SK-N-SH treated with all-trans-retinoic acid at 6 μM for 48 hours (cell line): ENCODE measurements around the gene UIMC1.

Experiments
- ATAC-seq: fragments of 200-7000 bp; cut with Tn5 transposase; 3 replicates; pipeline ENCODE4 v1.9.1; 2020; ENCODE audit warnings: mild to moderate bottlenecking, moderate library complexity
- ARNTL ChIP-seq: fragments of 450-650 bp; formaldehyde crosslinking; IDR thresholded peaks from 2 replicates; pipeline ENCODE4 v1.5.0; 2020; ENCODE audit warnings: low read depth, mild to moderate bottlenecking, moderate library complexity, borderline replicate concordance
- CREB5 ChIP-seq: fragments of 250-450 bp; sonication (Bioruptor Pico); IDR thresholded peaks from 2 replicates; pipeline ENCODE4 v1.5.1; 2020; ENCODE audit warnings: low read depth, mild to moderate bottlenecking, moderate library complexity
- CSDC2 ChIP-seq: fragments of 250-450 bp; sonication (Bioruptor Pico); IDR thresholded peaks from 2 replicates; pipeline ENCODE4 v1.5.0; 2020; ENCODE audit warnings: mild to moderate bottlenecking, moderate library complexity
- ESRRG ChIP-seq: fragments of 250-450 bp; sonication (Bioruptor Pico); IDR thresholded peaks from 2 replicates; pipeline ENCODE4 v1.6.1; 2021; ENCODE audit warnings: mild to moderate bottlenecking
- GLIS3 ChIP-seq: fragments of 250-450 bp; sonication (Bioruptor Pico); IDR thresholded peaks from 2 replicates; pipeline ENCODE4 v1.5.0; 2020; ENCODE audit warnings: mild to moderate bottlenecking, moderate library complexity
- ISL1 ChIP-seq: fragments of 250-450 bp; sonication (Bioruptor Pico); IDR thresholded peaks from 2 replicates; pipeline ENCODE4 v2.1.2; 2022; ENCODE audit warnings: mild to moderate bottlenecking, moderate library complexity
- RARB ChIP-seq: fragments of 250-450 bp; sonication (Bioruptor Pico); IDR thresholded peaks from 2 replicates; pipeline ENCODE4 v1.8.0; 2021; ENCODE audit warnings: mild to moderate bottlenecking, moderate library complexity
- TCF4 ChIP-seq: fragments of 250-450 bp; sonication (Bioruptor Pico); IDR thresholded peaks from 2 replicates; pipeline ENCODE4 v1.8.0; 2021; ENCODE audit warnings: mild to moderate bottlenecking, moderate library complexity, borderline replicate concordance
- TOX ChIP-seq: fragments of 250-450 bp; sonication (Bioruptor Pico); IDR thresholded peaks from 2 replicates; pipeline ENCODE4 v1.8.0; 2021; ENCODE audit warnings: mild to moderate bottlenecking, moderate library complexity, borderline replicate concordance
- TSHZ2 ChIP-seq: fragments of 250-450 bp; sonication (Bioruptor Pico); IDR thresholded peaks from 2 replicates; pipeline ENCODE4 v1.5.0; 2020; ENCODE audit warnings: mild to moderate bottlenecking, moderate library complexity
- ZFP3 ChIP-seq: fragments of 250-450 bp; sonication (Bioruptor Pico); IDR thresholded peaks from 2 replicates; pipeline ENCODE4 v1.5.0; 2020; ENCODE audit warnings: mild to moderate bottlenecking, moderate library complexity
- ZFP30 ChIP-seq: fragments of 450-650 bp; formaldehyde crosslinking; IDR thresholded peaks from 2 replicates; pipeline ENCODE4 v1.5.0; 2022; ENCODE audit warnings: mild to moderate bottlenecking, moderate library complexity
- ZNF565 ChIP-seq: fragments of 450-650 bp; formaldehyde crosslinking; conservative IDR thresholded peaks from 2 replicates; pipeline ENCODE4 v1.5.0; 2020; ENCODE audit warnings: low read depth, mild to moderate bottlenecking, moderate library complexity
- ZNF8 ChIP-seq: fragments of 450-650 bp; formaldehyde crosslinking; IDR thresholded peaks from 2 replicates; pipeline ENCODE4 v1.5.0; 2020; ENCODE audit warnings: mild to moderate bottlenecking, moderate library complexity
- TF ChIP-seq, protein P1 (sequence below): fragments of 250-450 bp; sonication (Bioruptor Pico); IDR thresholded peaks from 2 replicates; pipeline ENCODE4 v1.8.0; 2020; ENCODE audit warnings: mild to moderate bottlenecking, moderate library complexity, borderline replicate concordance

UIMC1 gene

GRCh38 chr5:176890455-176891330, 115.9 kb downstream of the UIMC1 start:
- TF ChIP-seq ZFP3 (CRISPR knock-in tag) (no peak), RARB (CRISPR knock-in tag) (no peak), GLIS3 (CRISPR knock-in tag) (no peak), TSHZ2 (CRISPR knock-in tag) (no peak)
- TF ChIP-seq, all 23 proteins: peak for 0
- no peak for ATAC-seq

DNA sequence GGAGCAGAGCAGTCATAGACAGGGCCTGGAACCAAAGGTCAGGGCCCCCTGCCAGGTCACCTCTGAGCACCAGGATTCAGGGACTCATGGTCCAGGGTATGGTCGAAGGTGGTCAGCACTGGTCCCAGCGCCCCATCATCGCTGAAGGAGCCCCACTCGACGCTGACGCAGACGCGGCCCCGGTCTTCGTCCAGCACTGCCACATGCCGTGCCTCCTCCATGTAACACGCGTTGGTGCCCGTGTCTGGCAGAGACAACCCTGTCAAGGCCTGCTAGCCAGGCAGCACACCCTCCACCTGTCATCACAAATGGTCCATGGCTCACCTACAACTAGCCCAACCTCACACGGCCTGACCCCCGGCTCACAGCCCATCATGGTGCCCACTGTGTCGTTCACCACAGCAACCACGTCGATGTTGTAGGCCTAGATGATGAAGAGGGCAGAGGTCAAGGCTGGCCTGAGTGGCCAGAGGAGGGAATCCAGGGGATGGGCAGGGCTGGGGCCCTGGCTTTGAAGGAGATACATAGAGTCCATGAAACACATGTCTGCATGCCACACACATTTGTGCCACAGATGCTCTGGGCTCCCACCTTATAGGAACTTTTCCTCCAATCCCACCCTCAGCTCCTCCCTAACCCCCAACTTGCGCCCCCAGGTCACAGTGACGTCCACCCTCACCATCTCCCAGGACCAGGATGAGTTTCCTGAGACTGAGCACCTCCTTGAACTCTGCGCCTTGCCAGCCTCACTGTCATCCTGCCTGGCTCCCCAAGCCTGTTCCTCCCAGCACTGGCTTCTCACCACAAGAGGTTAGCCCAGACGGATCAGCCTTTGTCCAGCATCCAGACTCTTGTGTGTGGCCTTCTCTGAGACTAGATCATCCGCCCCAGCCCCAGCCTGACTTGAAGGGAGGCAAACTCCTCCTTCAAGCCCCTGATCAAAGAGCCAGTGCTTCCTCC, 117.0 kb downstream of the UIMC1 start:
- no peak for ATAC-seq
- TF ChIP-seq CREB5 (CRISPR knock-in tag), result no peak
- no peak for TF ChIP-seq ZNF565 (CRISPR knock-in tag)
- TF ChIP-seq, protein P1, sequence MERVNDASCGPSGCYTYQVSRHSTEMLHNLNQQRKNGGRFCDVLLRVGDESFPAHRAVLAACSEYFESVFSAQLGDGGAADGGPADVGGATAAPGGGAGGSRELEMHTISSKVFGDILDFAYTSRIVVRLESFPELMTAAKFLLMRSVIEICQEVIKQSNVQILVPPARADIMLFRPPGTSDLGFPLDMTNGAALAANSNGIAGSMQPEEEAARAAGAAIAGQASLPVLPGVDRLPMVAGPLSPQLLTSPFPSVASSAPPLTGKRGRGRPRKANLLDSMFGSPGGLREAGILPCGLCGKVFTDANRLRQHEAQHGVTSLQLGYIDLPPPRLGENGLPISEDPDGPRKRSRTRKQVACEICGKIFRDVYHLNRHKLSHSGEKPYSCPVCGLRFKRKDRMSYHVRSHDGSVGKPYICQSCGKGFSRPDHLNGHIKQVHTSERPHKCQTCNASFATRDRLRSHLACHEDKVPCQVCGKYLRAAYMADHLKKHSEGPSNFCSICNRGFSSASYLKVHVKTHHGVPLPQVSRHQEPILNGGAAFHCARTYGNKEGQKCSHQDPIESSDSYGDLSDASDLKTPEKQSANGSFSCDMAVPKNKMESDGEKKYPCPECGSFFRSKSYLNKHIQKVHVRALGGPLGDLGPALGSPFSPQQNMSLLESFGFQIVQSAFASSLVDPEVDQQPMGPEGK (CRISPR knock-in tag), result no peak
- no peak for TF ChIP-seq RARB (CRISPR knock-in tag)
- no peak for TF ChIP-seq ARNTL (CRISPR knock-in tag)
- no peak for TF ChIP-seq ZFP3 (CRISPR knock-in tag)
- no peak for TF ChIP-seq ZFP30 (CRISPR knock-in tag)
- no peak for TF ChIP-seq TSHZ2 (CRISPR knock-in tag)

DNA sequence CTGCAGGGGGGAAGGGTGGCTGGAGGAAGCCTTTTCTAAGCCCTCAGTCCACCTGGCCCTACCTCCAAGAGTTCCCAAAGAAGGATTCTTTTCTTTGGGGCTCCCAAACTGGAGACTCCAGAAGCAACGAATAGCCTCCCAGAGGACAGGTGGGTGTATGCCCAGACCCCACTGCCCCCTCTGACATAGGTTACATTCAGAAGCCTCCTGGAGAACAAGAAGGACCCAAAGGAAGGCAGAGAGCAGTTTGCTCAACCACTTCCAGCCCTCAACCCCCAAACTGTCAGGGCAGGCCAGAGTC, 117.8 kb downstream of the UIMC1 start:
- TF ChIP-seq ZNF8, result no peak
- TF ChIP-seq ZFP30 (CRISPR knock-in tag), result no peak
- TF ChIP-seq TCF4, result no peak
- no peak for TF ChIP-seq ESRRG (CRISPR knock-in tag)
- no peak for TF ChIP-seq ISL1 (CRISPR knock-in tag)
- TF ChIP-seq TOX (CRISPR knock-in tag), result no peak
- no peak for TF ChIP-seq CREB5 (CRISPR knock-in tag)
- TF ChIP-seq, protein P1 (CRISPR knock-in tag), result no peak
- no peak for TF ChIP-seq CSDC2 (CRISPR knock-in tag)
- TF ChIP-seq ARNTL (CRISPR knock-in tag), result no peak
- TF ChIP-seq, all 23 proteins: peak for 0
- ATAC-seq, result no peak
